ENCODE results near the gene ZSCAN10.
A peak's percentile ranks its signal among the peaks of the same experiment; 100 is the strongest.

Gene ZSCAN10

DNA sequence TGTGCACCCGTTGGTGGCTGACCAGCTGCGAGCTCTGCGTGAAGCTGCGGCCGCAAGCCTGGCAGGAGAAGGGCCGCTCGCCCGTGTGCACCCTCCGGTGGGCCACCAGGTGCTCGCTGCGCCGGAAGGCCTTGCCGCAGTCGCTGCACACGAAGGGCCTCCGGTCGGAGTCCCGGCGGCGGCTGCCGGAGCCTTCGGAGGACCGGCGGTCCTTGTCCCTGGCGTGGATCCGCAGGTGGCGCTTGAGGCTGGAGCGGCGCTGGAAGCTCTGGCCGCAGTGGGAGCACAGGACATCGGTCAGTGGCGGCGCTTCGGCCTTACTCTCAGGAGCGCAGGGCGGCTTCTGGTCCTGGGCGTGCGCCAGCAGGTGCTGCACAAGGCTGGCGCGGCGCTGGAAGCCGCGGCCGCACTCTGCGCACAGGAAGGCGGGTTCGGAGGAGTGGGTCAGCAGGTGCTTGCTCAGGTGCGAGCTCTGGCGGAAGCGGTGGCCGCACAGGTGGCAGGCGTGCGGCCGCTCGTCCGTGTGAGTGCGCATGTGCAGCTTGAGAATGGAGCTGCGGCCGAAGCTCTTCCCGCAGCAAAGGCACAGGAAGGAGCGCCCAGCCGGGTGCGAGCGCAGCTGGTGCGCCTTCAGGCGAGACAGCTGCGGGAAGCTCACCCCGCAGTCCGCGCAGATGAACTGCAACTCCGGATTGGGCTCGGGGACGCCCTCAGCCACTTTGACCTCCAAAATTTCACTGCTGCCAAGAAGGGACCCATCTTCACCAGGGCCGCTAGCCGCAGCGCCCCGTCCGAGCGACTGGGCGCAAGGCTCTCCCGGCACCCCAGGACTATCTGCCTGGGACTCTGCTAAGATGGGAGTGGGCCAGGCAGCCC is 9.1 kb downstream of the ZSCAN10 start:
- Histone ChIP-seq H3K9me3 (ENCODE audit: control insufficient read depth, low read length) (no peaks in the 10 kb centered on the region), H3K27ac (no peak overlapping the region), H3K9ac (no peak overlapping the region), H2AFZ (no peak overlapping the region), H3K4me2 (ENCODE audit: low read length) (no peak overlapping the region), H3K4me3 (ENCODE audit: low read depth, low read length) (no peak overlapping the region), H3K36me3 (ENCODE audit: control insufficient read depth, insufficient read depth, low read length) (no peaks in the 10 kb centered on the region), H3K79me2 (no peaks in the 10 kb centered on the region), H3K27me3 (ENCODE audit: control insufficient read depth, insufficient read depth, low read length) (no peaks in the 10 kb centered on the region), H3K4me1 (no peaks in the 10 kb centered on the region)
- TF ChIP-seq, protein P1, sequence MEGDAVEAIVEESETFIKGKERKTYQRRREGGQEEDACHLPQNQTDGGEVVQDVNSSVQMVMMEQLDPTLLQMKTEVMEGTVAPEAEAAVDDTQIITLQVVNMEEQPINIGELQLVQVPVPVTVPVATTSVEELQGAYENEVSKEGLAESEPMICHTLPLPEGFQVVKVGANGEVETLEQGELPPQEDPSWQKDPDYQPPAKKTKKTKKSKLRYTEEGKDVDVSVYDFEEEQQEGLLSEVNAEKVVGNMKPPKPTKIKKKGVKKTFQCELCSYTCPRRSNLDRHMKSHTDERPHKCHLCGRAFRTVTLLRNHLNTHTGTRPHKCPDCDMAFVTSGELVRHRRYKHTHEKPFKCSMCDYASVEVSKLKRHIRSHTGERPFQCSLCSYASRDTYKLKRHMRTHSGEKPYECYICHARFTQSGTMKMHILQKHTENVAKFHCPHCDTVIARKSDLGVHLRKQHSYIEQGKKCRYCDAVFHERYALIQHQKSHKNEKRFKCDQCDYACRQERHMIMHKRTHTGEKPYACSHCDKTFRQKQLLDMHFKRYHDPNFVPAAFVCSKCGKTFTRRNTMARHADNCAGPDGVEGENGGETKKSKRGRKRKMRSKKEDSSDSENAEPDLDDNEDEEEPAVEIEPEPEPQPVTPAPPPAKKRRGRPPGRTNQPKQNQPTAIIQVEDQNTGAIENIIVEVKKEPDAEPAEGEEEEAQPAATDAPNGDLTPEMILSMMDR (IDR thresholded peaks at IDR 0.05), result no peak

DNA sequence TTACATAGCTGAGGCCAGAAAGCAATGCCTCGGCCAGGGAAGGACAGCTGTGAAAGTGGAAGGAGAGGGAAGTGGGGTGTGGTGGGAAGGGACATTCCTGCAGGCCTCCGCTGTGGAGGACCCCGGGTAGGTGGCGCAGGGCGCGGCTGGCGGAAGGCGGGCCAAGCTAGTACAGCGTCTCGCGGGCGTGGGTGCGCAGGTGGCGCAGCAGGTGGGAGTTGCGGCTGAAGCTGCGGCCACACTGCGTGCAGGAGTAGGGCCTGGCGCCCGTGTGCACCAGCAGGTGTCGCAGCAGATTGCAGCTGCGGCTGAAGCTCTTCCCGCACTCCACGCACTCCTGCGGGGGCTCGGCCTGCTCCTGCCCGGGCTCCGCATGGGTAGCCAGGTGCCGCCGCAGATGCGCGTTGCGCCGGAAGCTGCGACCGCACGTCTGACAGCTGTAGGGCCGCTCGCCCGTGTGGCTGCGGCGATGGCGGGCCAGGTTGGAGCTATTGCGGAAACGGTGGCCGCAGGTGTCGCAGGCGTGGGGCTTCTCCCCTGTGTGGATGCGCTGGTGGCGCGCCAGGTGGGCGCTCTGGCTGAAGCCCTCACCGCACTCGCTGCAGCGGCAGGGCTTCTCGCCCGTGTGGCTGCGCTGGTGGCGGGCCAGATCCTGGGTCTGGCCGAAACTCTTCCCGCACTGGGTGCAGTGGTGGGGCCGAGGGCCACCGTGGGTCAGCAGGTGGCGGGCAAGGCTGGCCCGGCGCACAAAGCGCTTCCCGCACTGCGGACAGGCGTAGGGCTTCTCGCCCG is 10.0 kb downstream of the ZSCAN10 start:
- no peak overlapping the region for H2AFZ ChIP-seq
- H3K27me3 ChIP-seq (ENCODE audit: control insufficient read depth, insufficient read depth, low read length), result no peaks in the 10 kb centered on the region
- TF ChIP-seq, protein P1 (IDR thresholded peaks at IDR 0.05), result no peak
- no peaks in the 10 kb centered on the region for H3K79me2 ChIP-seq
- no peak overlapping the region for H3K4me3 ChIP-seq (ENCODE audit: low read depth, low read length)
- no peak overlapping the region for H3K27ac ChIP-seq
- no peaks in the 10 kb centered on the region for H3K4me1 ChIP-seq
- H3K9me3 ChIP-seq (ENCODE audit: control insufficient read depth, low read length), result no peaks in the 10 kb centered on the region
- no peak overlapping the region for H3K4me2 ChIP-seq (ENCODE audit: low read length)
- H3K9ac ChIP-seq, result no peak overlapping the region
- no peaks in the 10 kb centered on the region for H3K36me3 ChIP-seq (ENCODE audit: control insufficient read depth, insufficient read depth, low read length)

DNA sequence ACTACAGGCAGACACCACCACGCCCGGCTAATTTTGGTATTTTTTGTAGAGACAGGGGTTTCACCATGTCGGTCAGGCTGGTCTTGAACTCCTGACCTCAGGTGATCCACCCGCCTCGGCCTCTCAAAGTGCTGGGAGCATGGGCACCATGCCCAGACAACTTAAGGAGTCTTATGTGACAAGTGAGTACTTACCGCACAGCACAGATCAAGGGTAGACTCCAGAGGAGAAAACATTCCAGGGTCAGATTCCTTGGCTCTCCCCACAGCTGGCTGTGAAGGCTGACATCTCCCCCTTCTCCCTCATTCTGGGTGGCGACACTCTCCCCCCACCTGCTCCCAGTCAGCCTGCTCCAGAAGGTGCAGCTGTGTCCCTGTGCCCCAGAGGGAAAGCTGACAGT is 10.6 kb downstream of the ZSCAN10 start:
- Histone ChIP-seq H3K4me1 (no peaks in the 10 kb centered on the region), H3K4me3 (ENCODE audit: low read depth, low read length) (no peak overlapping the region), H3K9ac (no peak overlapping the region), H3K79me2 (no peaks in the 10 kb centered on the region), H3K4me2 (ENCODE audit: low read length) (no peak overlapping the region), H3K9me3 (ENCODE audit: control insufficient read depth, low read length) (no peaks in the 10 kb centered on the region), H3K27ac (no peak overlapping the region), H3K36me3 (ENCODE audit: control insufficient read depth, insufficient read depth, low read length) (no peaks in the 10 kb centered on the region), H3K27me3 (ENCODE audit: control insufficient read depth, insufficient read depth, low read length) (no peaks in the 10 kb centered on the region), H2AFZ (no peak overlapping the region)
- TF ChIP-seq, protein P1 (IDR thresholded peaks at IDR 0.05), result no peak

DNA sequence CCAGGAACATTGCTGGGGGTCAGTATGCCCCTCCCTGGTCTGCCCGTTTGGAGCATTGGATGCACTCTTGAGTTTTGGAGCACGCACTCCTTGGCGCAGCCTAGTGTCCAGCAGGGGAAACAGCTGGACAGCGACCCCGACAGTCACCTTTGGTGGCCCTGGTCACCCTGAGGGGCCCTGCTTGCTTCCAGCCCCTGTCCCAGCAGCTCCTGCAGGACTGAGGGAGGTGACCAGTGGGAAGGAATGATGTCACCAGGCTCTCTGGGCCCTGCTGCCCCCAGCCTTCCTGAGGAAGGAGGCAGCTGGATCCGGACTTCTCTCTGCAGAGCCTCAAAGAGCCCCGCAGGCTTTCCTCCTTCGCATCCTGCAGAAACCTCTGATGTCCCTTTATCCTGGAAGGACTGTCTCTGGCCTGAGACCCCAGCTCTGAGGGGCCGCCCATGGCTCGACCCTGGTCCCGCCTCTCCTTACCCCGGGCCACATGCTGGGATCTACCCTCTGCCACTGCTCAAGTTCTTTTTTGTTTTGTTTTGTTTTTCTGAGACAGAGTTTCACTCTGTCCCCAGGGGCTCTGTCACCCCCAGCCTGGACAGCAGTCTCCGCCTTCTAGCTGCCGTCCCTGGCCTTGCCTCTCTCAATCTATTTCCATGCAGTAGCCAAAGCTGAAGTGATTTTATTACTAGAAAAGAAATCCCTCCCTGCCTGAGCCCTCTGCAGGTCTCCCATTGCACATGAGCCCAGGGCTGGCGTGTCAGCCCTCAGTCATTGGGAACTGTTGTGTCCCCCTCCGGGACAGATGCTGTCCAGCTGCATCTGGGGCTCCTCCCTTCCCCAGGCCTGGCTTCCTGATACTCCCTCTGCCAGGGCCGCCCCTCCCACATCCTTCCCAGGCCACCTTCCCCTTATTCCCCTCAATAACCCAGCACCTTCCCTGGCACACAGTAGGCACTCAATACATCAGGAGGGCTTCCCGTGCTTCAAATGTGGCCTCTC is 11.6 kb downstream of the ZSCAN10 start:
- Histone ChIP-seq H3K9me3 (ENCODE audit: control insufficient read depth, low read length) (no peaks in the 10 kb centered on the region), H3K4me1 (no peaks in the 10 kb centered on the region), H3K27ac (no peak overlapping the region), H3K4me2 (ENCODE audit: low read length) (peak overlapping the region; percentile 12), H2AFZ (no peak overlapping the region), H3K4me3 (ENCODE audit: low read depth, low read length) (no peak overlapping the region), H3K79me2 (no peaks in the 10 kb centered on the region), H3K27me3 (ENCODE audit: control insufficient read depth, insufficient read depth, low read length) (no peaks in the 10 kb centered on the region), H3K9ac (no peak overlapping the region), H3K36me3 (ENCODE audit: control insufficient read depth, insufficient read depth, low read length) (no peaks in the 10 kb centered on the region)
- TF ChIP-seq, protein P1 (IDR thresholded peaks at IDR 0.05), result peak; percentile 10

Measured in parathyroid adenoma (tissue), 2 donors.